ENCODE results near the gene ZNF511. TPM values are rescaled to one million over a fixed set of nuclear protein-coding genes. Genes with fewer than 3 reads are reported as not detected.
A peak's percentile ranks its signal among the peaks of the same experiment; 100 is the strongest.
"Not testable (repeated sequence)": the region's sequence is repeated elsewhere in the genome, so short reads cannot be mapped to it uniquely, and the experiment has no call there.

Gene ZNF511
- total RNA-seq, 2 experiments from 2014 or later, result 58.1 to 73.2 TPM

GRCh38 chr10:133318494-133319127 lies 9.9 kb downstream of the ZNF511 start:
- Mint-ChIP-seq H3K36me3 (ENCODE audit: low read depth) (no peaks in the 10 kb centered on the region), H3K4me3 (peak overlapping the region; percentile 51), H3K4me1 (peaks cover 9% of the 10 kb centered on the region), H3K27me3 (peaks cover 10% of the 10 kb centered on the region), H3K27ac (no peak overlapping the region), H3K9me3 (ENCODE audit: low read depth) (no peaks in the 10 kb centered on the region)
- peak; percentile 85 for DNase-seq
- ATAC-seq, result peak; percentile 95
- ChIA-PET POLR2A (no interaction called here), CTCF (no interaction called here)
- intact Hi-C loops (cut with DNase I, micrococcal nuclease), result loop anchor here (1.0 to 2.0 kb wide), 3 partner anchors 11 to 174 kb away; no protein-coding TSS in a partner anchor

GRCh38 chr10:133320852-133321422 lies 12.2 kb downstream of the ZNF511 start:
- POLR2A ChIA-PET; H3K4me3 Mint-ChIP-seq; H3K4me1 Mint-ChIP-seq; H3K36me3 Mint-ChIP-seq (ENCODE audit: low read depth); DNase-seq; H3K9me3 Mint-ChIP-seq (ENCODE audit: low read depth); intact Hi-C loops (cut with DNase I, micrococcal nuclease); H3K27ac Mint-ChIP-seq; ATAC-seq: not testable (repeated sequence)
- peaks cover 13% of the 10 kb centered on the region for H3K27me3 Mint-ChIP-seq
- CTCF ChIA-PET, result interaction anchor here (0.6 to 1.5 kb wide), 2 partner anchors 9 to 381 kb away, joined by 3 to 7 read pairs; no protein-coding TSS in a partner anchor

- H3K4me3 Mint-ChIP-seq; H3K9me3 Mint-ChIP-seq (ENCODE audit: low read depth); H3K27ac Mint-ChIP-seq: not testable (repeated sequence)
Measured at GRCh38 chr10:133322064-133322709, 13.5 kb downstream of the ZNF511 start.

GRCh38 chr10:133324198-133324792 lies 15.6 kb downstream of the ZNF511 start:
- Mint-ChIP-seq H3K27ac (no peak overlapping the region), H3K27me3 (peaks cover 26% of the 10 kb centered on the region), H3K9me3 (ENCODE audit: low read depth) (no peaks in the 10 kb centered on the region), H3K4me3 (no peak overlapping the region), H3K36me3 (ENCODE audit: low read depth) (no peaks in the 10 kb centered on the region), H3K4me1 (peaks cover 7% of the 10 kb centered on the region)
- ChIA-PET POLR2A (no interaction called here), CTCF (interaction anchor here (0.8 to 1.4 kb wide), 3 partner anchors 10 to 670 kb away, joined by 3 to 5 read pairs (median 4); no protein-coding TSS in a partner anchor)
- intact Hi-C loops (cut with DNase I, micrococcal nuclease), result loop anchor here in 1 of 2 experiments (1.0 to 2.0 kb wide), 2 partner anchors 15 to 55 kb away; partner anchors contain the start of gene PAOX
- DNase-seq, result peak; percentile 84
- peak; percentile 85 for ATAC-seq

More at GRCh38 chr10:133322064-133322709, 13.5 kb downstream of the ZNF511 start:
- DNase-seq; H3K4me1 Mint-ChIP-seq; POLR2A ChIA-PET; intact Hi-C loops (cut with DNase I, micrococcal nuclease); H3K36me3 Mint-ChIP-seq (ENCODE audit: low read depth); ATAC-seq: not testable (repeated sequence)
- CTCF ChIA-PET, result interaction anchor here (0.6 kb wide), 1 partner anchor 33 kb away, joined by 3 read pairs; no protein-coding TSS in a partner anchor
- H3K27me3 Mint-ChIP-seq, result peaks cover 19% of the 10 kb centered on the region

- ATAC-seq, result no peak
- H3K36me3 Mint-ChIP-seq (ENCODE audit: low read depth), result no peaks in the 10 kb centered on the region
- intact Hi-C loops (cut with DNase I, micrococcal nuclease), result loop anchor here (1.0 to 5.0 kb wide), 4 partner anchors 16 to 197 kb away; partner anchors contain the start of genes MTG1 (in 1 of the 2) and PAOX (in 1 of the 2)
- H3K27me3 Mint-ChIP-seq, result peaks cover 25% of the 10 kb centered on the region
- DNase-seq, result no peak
- no peaks in the 10 kb centered on the region for H3K9me3 Mint-ChIP-seq (ENCODE audit: low read depth)
- POLR2A ChIA-PET, result no interaction called here
- CTCF ChIA-PET, result interaction anchor here (1.1 to 1.4 kb wide), 2 partner anchors 11 to 32 kb away, joined by 4 to 5 read pairs; no protein-coding TSS in a partner anchor
- H3K27ac Mint-ChIP-seq, result no peak overlapping the region
- peaks cover 10% of the 10 kb centered on the region for H3K4me1 Mint-ChIP-seq
- H3K4me3 Mint-ChIP-seq, result no peak overlapping the region
Measured at GRCh38 chr10:133324857-133325260, 16.1 kb downstream of the ZNF511 start.

- H3K27ac Mint-ChIP-seq, result no peak overlapping the region
- H3K36me3 Mint-ChIP-seq (ENCODE audit: low read depth), result no peaks in the 10 kb centered on the region
- peaks cover 21% of the 10 kb centered on the region for H3K27me3 Mint-ChIP-seq
- peak; percentile 38 for DNase-seq
- intact Hi-C loops (cut with DNase I, micrococcal nuclease), result loop anchor here (2.0 to 5.0 kb wide), 3 partner anchors 53 to 197 kb away; partner anchors contain the start of genes MTG1 (in 1 of the 2) and PAOX (in 1 of the 2)
- ChIA-PET POLR2A (no interaction called here), CTCF (no interaction called here)
- no peaks in the 10 kb centered on the region for H3K9me3 Mint-ChIP-seq (ENCODE audit: low read depth)
- peaks cover 10% of the 10 kb centered on the region for H3K4me1 Mint-ChIP-seq
- H3K4me3 Mint-ChIP-seq, result peak overlapping the region; percentile 57
- ATAC-seq, result no peak
Measured at GRCh38 chr10:133325440-133326222, 16.9 kb downstream of the ZNF511 start.

- intact Hi-C loops (cut with DNase I, micrococcal nuclease), result loop anchor here in 1 of 2 experiments (5.0 kb wide), 2 partner anchors 66 to 196 kb away; partner anchors contain the start of gene MTG1
- no peak overlapping the region for H3K4me3 Mint-ChIP-seq
- H3K4me1 Mint-ChIP-seq, result peaks cover 10% of the 10 kb centered on the region
- H3K27me3 Mint-ChIP-seq, result peaks cover 21% of the 10 kb centered on the region
- no peak for DNase-seq
- ATAC-seq, result no peak
- H3K36me3 Mint-ChIP-seq (ENCODE audit: low read depth), result no peaks in the 10 kb centered on the region
- POLR2A ChIA-PET, result no interaction called here
- H3K9me3 Mint-ChIP-seq (ENCODE audit: low read depth), result no peaks in the 10 kb centered on the region
- H3K27ac Mint-ChIP-seq, result no peak overlapping the region
- CTCF ChIA-PET, result no interaction called here
Measured at GRCh38 chr10:133326223-133326551, 17.5 kb downstream of the ZNF511 start.

- POLR2A ChIA-PET, result no interaction called here
- DNase-seq (no peak), ATAC-seq (no peak)
- no peaks in the 10 kb centered on the region for H3K9me3 Mint-ChIP-seq (ENCODE audit: low read depth)
- no peak overlapping the region for H3K4me3 Mint-ChIP-seq
- CTCF ChIA-PET, result interaction anchor here (1.0 kb wide), 1 partner anchor 63 kb away, joined by 3 read pairs; no protein-coding TSS in a partner anchor
- no peaks in the 10 kb centered on the region for H3K36me3 Mint-ChIP-seq (ENCODE audit: low read depth)
- H3K27me3 Mint-ChIP-seq, result peaks cover 21% of the 10 kb centered on the region
- H3K4me1 Mint-ChIP-seq, result peaks cover 10% of the 10 kb centered on the region
- intact Hi-C loops (cut with DNase I, micrococcal nuclease), result loop anchor here in 1 of 2 experiments (5.0 kb wide), 2 partner anchors 65 to 195 kb away; partner anchors contain the start of gene MTG1
- H3K27ac Mint-ChIP-seq, result no peak overlapping the region
Measured at GRCh38 chr10:133326745-133327650, 18.3 kb downstream of the ZNF511 start.

GRCh38 chr10:133327651-133328357 lies 19.1 kb downstream of the ZNF511 start:
- intact Hi-C loops (cut with DNase I, micrococcal nuclease), result loop anchor here (2.0 to 5.0 kb wide), 3 partner anchors 64 to 194 kb away; partner anchors contain the start of gene MTG1 (in 1 of the 2)
- ATAC-seq, result no peak
- H3K36me3 Mint-ChIP-seq (ENCODE audit: low read depth), result no peaks in the 10 kb centered on the region
- H3K4me1 Mint-ChIP-seq, result peaks cover 10% of the 10 kb centered on the region
- H3K27me3 Mint-ChIP-seq, result peaks cover 25% of the 10 kb centered on the region
- H3K27ac Mint-ChIP-seq, result no peak overlapping the region
- DNase-seq, result no peak
- ChIA-PET POLR2A (no interaction called here), CTCF (interaction anchor here (0.6 to 1.0 kb wide), 2 partner anchors 62 to 697 kb away, joined by 3 to 4 read pairs; no protein-coding TSS in a partner anchor)
- no peak overlapping the region for H3K4me3 Mint-ChIP-seq
- H3K9me3 Mint-ChIP-seq (ENCODE audit: low read depth), result no peaks in the 10 kb centered on the region

All from activated CD4-positive, alpha-beta T cell treated with anti-CD3 and anti-CD28 coated beads for 36 hours (primary cell).